Cardiac septum (tissue), 1 donor: ENCODE data around the gene DIP2C. TPM values are rescaled to one million over a fixed set of nuclear protein-coding genes. Genes with fewer than 3 reads are reported as not detected.
"Not testable (repeated sequence)": the region's sequence is repeated elsewhere in the genome, so short reads cannot be mapped to it uniquely, and the experiment has no call there.

ENCODE experiments used
- DNase-seq: peaks from one replicate; pipeline ENCODE4 v3.0.0-alpha.2; 2020; ENCODE audit warnings: low spot score
- intact Hi-C: fragments of 100-400 bp; cut with DNase I; formaldehyde crosslinking; loops from one replicate; pipeline ENCODE4 v1.14.0; 2022
- total RNA-seq: library from RNA; stranded (reverse); fragmentation: NEBNext Ultra II Directional; extraction: Animal tissue kit (Norgen Biotek cat#: 25700); gene quantifications from one replicate; pipeline ENCODE4 v1.2.1, GENCODE V29; 2021
- donor health status: DM: no; HTN: no; CAD: no.

DIP2C gene
- total RNA-seq, 1 donor from 2014 or later, result 28.8 TPM

DNA sequence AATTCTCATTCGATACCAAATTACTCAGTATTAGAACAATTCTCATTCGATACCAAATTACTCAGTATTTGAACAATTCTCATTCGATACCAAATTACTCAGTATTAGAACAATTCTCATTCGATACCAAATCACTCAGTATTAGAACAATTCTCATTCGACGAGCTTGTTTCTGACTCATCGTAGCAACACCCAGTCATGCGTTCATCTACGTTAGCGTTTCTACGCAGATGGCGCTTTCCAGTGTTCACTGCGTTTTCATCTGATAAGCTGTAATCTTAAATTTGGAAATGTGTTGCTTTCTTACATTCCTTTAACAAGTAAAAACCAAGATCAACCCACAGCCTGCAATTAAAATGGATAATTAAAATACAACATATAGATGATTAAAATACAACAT lies 277.9 kb downstream of the DIP2C start:
- intact Hi-C loops, result no loop called here

DNA sequence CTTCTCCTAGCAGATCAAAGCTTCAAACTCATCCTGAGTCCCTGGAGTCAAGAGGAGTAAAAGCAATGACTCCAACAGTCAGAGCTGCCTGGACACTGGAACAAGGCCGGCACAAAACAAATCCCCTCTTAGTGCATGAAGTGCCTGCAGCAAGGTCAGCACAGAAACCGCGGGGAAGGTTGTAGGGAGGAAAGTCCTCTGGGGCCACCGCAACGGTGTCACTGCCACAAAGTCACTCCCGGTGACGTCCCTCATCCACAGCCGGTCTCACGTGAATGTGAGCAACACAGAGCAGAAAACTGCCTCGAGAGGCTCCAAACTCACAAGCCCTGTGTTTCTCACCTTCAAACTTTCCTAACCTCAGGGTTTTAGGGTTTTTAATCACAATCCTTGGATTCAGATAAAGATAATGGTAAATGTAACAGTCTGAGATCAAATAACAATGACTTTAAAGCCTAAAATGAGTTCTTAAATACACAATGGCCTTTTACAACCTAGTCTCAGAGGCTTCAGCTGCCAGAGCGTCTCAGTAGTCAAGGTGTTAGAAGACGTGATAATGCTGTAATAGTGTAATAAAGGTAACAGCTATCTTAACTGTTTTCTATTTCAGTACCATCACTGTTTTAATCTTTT lies 279.9 kb downstream of the DIP2C start:
- no peak for DNase-seq
- intact Hi-C loops, result no loop called here

More for the DNA sequence above, 277.9 kb downstream of the DIP2C start:
- DNase-seq, result no peak

DNA sequence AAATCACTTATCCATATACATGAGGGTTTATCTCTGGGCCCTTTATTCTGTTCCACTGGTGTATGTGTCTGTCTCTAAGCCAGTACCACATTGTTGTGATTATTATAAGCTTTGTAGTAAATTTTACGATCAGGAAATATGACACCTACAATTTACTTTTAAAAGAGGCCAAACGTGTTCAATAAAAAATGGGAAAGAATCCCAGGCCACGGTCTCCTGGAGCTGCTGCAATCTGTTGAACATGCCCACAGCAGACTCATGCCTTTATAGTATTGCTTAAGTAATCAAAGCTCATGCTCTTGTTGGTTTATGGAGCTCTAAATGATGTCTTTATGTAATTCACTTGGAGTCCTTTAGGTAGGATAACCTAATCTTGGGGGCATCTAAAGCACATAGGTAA lies 281.2 kb downstream of the DIP2C start:
- no peak for DNase-seq
- intact Hi-C loops, result no loop called here

- intact Hi-C loops, result no loop called here
Observed at GRCh38 chr10:406976-407375, 282.5 kb downstream of the DIP2C start.

DNA sequence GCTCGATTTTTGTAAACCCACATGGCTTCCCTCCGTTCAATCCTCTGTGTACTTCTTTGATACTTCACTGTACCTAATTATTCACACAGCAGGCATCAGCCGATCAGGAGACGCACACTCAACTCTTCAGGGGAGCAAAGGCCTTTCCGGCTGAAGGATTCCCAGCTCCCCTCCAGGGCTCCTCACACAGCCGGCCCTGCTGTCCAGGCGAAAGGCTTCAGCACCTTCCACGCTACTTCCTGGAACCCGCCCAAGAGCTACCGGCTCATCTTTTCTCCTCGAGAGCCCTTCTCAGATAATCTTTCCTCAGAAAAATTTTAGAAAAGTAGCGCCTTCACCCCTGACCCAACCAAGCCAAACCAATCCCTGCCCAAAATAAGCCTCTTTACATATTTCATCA lies 283.8 kb downstream of the DIP2C start:
- no peak for DNase-seq
- intact Hi-C loops, result no loop called here

More at GRCh38 chr10:406976-407375, 282.5 kb downstream of the DIP2C start:
- no peak for DNase-seq

- intact Hi-C loops, result no loop called here
- no peak for DNase-seq
Observed at GRCh38 chr10:404991-405390, 284.5 kb downstream of the DIP2C start.

GRCh38 chr10:404346-404745 lies 285.1 kb downstream of the DIP2C start:
- DNase-seq, result no peak
- intact Hi-C loops, result no loop called here

DNA sequence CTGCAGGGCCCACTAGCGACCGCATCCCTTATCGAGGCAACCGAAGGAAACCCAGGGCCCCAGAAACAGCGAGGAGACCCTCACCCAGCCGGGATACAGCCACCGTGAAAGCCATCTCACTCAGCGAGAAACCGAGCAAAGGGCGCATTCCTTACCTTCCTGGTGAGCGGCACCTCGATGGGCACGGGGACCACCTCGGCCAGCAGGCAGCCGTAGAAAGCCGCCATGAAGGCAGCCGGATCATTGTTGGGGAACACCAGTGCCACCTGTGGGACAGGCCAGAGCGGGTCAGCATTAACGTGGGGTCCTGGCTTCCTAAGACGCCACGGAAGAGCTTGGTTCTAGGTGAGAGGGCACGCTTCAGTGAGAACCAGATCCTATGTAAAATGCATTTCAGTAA lies 290.5 kb downstream of the DIP2C start:
- intact Hi-C loops, result no loop called here
- DNase-seq, result no peak

GRCh38 chr10:397321-398068 lies 292.0 kb downstream of the DIP2C start:
- intact Hi-C loops, result no loop called here
- no peak for DNase-seq

DNA sequence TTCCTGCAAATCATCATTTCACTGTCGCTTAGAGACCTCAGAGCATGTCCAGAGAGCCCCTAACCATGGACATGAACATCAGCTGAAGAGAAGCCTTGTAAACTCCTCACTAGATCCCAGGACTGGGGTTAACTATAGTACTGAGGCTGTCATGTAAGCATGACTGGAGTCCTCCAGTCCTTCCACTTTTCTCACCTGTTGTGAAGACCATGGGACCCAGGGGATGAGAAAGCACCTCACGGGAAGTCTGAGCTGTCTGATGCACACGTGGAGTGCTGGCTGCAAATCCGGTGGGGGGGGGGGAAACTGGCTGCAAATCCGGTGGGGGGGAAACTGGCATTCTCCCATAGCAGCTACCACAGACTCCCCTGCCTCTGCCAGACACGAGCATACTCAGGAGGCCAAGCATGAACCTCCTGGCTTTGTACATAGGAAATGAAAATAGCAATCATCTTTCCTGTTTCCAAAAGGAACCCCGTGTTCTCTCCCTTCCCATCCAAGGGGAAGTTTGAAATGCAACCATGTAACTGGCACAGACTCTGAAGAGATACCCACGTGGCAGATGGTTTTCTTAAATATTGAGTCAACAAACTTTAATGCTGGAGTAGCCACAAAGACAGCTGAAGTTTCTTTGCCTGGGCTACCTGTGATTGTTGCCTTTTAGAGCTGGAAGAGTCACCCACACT lies 292.8 kb downstream of the DIP2C start:
- intact Hi-C loops, result no loop called here
- no peak for DNase-seq

GRCh38 chr10:396107-396506 lies 293.4 kb downstream of the DIP2C start:
- DNase-seq, result no peak
- intact Hi-C loops, result no loop called here

DNA sequence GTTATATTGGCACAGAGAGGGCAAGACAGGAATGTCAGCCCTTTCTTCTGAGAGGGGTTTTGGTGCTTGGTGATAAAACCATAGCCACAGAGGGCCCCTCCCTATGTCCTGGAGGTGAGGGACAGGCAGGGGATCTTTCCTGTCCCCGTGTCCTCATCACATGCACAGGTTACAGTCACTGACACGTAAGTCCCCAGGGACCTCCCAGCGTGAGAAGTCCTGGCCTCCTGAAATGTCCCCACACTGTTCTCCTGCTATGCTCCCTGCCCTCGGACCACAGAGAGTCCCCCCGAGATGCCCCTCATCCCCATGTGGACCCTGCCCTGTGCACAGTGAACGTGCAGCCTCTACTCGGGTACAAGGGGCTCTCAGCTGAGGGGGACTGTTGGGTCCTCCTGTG lies 293.8 kb downstream of the DIP2C start:
- DNase-seq, result no peak
- intact Hi-C loops, result no loop called here

- intact Hi-C loops, DNase-seq: not testable (repeated sequence)
Observed at GRCh38 chr10:394439-395101, 294.9 kb downstream of the DIP2C start.

DNA sequence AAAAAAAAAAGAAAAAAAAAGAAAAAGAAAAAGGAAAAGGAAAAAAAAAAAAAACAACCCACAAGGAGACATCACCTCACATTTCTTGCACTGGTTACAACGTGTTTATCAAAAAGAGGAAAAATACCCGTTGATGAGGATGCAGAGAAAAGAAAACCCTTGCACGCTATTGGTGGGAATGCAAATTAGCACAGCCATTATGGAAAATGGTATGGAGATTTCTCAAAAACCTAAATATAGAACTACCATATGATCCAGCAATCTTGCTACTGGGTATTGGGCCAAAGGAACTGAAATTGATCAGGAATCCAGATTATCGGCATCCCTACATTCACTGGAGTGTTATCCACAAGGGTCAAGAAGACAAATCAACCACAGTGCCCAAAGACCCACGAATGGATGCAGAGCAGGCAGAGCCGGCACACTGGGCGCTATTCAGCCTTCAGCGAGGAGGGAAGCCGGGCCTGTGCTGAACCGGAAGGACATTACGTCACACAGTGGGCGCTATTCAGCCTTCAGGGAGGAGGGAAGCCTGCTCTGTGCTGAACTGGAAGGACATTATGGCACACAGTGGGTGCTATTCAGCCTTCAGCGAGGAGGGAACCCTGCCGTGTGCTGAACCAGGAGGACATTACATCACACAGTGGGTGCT lies 295.6 kb downstream of the DIP2C start:
- no peak for DNase-seq
- intact Hi-C loops, result no loop called here

DNA sequence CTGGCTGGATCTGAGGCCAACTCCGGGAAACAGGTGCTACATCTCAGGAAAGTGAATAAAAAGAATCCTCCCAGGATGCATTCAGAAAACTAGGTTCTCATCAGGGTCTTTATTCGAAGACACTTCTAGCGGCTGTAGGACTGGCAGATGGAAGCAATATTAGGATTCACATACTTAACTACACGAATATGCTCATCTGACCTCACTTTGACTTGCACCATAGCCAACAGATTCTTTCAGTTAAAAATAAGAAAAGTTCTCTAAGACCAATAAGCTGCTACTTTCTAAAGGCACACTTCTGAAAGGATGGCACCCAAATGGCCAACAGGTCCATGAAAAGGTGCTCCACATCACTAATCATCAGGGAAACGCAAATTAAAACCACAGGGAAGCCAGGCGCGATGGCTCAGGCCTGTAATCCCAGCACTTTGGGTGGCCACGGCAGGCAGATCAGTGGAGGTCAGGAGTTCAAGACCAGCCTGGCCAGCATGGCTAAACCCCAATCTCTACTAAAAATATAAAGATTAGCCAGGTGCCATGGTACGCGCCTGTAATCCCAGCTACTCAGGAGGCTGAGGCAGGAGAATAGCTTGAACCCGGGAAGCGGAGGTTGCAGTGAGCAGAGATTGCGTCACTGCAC lies 296.2 kb downstream of the DIP2C start:
- intact Hi-C loops, result no loop called here
- DNase-seq, result no peak

- intact Hi-C loops, result no loop called here
- DNase-seq, result no peak
Observed at GRCh38 chr10:392705-393037, 296.8 kb downstream of the DIP2C start.

- DNase-seq, result no peak
- intact Hi-C loops, result no loop called here
Observed at GRCh38 chr10:391847-392704, 297.4 kb downstream of the DIP2C start.

GRCh38 chr10:391305-391704 lies 298.2 kb downstream of the DIP2C start:
- intact Hi-C loops, result no loop called here

More at GRCh38 chr10:391305-391704, 298.2 kb downstream of the DIP2C start:
- no peak for DNase-seq
